NCI-H1436 (cell line): ENCODE results near the gene PLCG1.

ENCODE experiments used
- DNase-seq: peaks from one replicate; lab custom pipeline; 2025; lab: John Stamatoyannopoulos, UW

PLCG1 gene

DNA sequence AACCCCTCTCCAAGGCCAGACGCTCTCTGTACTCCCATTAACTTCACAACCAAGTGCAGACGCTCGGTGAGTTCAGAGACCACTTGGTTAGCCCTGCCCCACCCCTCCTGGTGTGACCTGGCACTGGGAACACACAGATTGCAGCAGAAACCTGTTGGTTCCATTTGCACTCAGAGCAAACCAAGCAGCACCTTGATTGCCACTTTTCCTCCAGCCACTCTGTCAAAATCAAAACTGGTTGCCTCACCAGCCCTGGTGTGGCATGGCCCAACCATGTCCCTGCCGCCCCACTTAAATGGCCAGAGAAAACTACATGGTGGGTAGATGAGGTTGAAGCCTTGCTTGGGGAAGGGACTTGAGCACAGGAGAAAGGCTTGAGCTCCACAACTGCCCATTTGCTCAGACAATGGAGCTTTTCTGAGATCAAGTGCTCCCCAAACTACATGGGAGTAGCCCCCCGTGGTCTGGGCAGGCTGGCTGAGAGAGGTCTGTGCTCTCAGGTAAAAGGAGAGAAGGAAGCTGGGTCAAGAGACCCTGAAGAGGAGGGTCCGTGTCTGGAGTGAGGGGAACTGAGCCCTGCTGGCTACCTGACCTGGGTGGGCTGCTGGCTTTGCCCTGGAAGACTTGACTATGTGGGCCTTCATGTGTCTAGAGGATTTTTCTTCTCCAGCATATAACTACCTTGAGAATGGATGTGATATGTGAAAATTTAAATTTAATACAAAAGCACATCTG is 43.4 kb downstream of the PLCG1 start:
- DNase-seq, result no peak

DNA sequence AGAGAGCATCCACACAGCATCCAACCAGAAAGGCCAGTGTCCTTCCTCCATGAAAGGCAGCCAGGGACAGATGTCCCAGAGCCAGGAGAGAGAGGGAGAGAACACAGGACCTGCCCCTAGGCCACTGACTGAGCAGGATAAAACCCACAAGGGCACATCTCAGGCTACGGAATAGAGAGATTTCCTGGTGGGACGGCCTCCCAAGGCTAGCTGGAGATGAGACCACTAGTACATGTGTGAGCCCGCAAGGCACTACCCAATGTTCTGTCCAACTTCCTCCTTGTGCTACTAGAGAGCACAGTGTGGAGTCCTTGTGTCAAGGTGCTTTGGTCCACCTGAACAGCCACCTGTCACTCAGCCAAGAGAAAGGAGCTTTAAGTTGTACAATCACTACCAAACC is 44.2 kb downstream of the PLCG1 start:
- no peak for DNase-seq

DNA sequence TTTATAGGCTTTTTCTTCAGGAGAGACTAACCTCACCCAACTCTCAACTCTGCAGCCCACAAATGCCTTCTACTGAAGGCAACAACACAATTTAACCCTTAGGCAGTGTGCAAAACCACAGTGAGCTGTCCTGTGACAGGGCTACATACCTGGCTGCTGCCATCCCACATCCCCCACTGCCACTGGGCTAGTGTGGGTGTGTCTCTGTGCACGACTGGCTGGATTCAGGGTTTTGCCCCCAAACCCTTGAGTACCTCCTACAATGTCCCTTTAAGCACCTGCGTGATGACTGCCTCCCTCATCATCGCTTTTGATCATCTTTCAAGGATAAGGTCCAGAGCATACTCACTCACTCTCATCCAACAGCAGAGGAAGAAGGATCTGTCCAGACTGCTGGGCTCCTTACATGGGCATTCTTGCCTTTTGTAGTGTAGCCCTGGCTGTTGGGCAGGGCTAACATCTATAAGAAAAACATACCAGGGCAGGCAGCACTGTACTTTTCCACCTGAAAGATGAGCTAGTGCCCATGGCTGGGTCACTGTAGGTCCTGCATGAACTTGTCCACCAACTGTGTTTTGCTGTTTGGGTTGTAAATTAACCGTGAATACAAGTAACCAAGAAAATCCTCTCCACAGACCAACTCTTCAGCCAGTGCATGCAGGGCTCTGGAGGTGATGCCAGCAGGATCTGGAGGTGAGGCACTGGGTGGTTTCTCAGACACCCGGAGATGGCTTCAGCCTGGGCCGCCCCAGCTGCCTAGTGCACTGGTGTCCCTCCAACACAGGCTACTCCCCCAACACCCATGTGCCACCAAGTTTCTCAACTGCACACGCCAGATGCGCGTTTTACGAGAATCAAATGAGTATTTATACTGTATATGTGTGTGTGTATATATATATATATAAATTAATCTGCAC is 45.2 kb downstream of the PLCG1 start:
- no peak for DNase-seq

DNA sequence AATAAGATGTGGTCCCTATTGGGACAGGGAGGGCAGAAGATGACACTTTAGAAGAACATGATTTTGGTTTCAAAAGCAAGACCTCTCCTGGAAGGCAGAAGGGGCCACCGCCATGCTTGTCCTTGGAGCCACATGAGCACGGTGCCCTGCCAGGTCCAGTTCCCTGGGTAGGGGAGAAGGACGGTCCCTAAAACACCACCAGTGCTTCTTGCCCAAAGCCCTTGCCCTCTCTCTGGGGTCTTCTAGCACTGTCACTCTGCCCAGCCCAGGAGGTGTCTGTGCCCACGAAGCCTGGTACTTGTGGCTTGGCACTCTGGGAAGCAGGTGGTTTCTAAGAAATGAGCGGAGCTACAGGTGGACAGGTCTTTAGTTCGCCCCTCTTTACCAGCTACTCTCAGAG is 46.0 kb downstream of the PLCG1 start:
- DNase-seq, result no peak

DNA sequence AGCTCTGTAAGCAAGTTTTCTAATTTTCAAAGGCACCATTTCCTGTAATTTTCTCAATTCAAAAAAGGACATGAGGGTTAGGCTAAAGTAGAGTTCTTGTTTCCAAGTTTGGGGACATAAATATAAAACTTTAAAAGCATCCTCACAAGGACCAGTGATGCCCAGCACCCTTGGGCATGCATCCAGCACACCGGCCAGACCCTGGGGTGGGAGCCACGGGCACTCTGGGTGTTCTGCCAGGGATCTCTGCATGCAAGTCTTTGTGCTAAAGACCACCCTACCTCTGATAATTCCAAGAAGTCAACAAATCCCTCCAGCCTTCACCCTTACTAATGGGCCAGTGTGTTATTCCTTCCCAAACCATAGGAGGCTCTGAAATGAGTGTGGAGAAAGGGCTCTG is 46.5 kb downstream of the PLCG1 start:
- DNase-seq, result no peak

DNA sequence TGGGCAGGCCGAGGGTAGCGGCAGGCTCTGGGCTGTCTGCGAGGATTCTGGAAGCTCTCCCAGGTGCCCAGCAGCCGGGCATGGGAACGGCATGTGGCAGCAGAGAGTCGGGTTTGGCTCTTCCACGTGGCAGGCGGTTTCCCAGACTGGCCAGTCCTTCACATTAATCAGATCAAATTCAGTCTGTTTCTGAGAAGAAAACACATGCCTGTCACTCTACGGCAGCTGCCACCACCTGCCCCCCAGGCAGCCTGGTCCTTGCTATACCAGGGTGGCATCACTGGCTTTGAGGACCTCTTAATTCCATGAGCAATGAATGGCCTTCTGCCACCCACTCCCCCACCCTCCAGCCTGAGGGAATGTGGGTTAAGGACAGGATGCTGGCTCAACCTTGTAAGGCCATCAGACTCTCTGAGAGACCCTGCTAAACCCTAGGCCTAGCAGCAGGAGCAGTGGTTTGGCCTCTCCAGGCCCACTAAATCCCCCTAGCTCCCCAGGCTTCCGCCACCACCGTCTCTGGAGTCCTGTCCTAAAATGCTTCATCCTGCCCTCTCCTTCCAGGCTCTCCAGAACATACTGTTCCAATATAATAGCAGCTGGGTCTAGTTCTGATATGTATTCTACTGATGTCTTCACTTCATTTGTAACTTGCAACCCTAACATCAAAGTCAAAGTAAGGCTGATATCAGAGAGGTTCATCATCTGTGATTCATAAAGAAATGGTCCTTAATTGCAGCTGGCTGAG is 47.8 kb downstream of the PLCG1 start:
- DNase-seq, result no peak

DNA sequence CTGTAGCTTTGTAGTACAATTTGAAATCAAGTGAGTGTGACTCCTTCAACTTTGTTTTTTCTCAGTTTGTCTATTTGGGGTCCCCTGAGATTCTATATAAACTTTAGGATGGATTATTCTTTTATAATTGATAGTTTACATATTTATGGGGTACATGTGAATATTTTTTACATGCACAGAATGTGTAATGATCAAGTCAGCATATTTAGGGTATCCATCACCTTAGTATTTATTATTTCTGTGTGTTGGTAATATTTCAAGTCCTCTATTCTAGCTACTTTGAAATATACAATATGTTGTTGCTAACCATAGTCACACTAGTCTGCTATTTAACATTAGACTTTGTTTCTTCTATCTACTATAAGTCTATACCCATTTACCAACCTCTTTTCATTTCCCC is 50.3 kb downstream of the PLCG1 start:
- no peak for DNase-seq

DNA sequence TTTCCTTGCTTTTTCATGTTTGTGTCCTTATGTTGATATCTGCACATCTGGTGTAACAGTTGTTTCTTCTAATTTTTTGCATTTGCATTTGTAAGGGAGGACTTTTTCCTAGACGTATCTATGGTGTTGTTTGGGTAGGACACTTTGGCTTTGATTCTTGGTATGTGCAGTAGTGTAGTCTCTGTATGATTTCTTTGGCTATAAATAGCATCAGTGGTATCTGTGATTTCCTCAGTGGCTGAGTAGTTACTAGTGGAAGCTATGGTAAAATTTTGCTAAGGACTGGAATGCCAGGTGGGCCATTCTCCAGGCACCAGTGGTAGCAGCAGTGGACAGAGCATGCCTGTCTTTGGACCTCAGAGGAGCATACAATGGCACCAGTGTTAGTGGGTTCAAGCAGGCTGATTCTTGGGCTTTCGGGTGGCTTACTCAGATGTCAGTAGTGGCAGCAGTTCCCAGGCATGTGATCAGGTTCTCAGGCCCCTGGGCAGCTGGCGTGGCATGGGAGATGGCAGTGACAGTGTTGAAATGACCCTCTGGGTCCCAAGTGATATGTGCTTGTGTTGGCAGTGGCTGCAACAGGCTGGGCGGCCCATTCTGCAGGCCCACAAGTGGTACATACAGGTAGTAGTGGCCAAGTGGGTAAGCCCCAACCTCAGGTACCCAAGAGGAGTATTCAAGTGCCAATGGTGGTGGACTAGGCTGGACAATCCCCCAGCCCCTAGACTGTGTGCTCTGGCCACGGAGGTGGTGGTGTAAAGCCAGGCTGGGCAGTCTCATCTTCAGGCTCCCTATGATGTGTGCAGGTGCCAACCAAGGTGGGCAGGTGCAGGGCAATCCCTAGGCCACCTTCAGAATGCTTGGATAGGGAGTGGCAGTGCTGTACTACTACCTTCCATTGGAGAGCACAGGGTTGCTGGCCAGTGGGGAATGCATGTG is 54.5 kb downstream of the PLCG1 start:
- DNase-seq, result no peak

DNA sequence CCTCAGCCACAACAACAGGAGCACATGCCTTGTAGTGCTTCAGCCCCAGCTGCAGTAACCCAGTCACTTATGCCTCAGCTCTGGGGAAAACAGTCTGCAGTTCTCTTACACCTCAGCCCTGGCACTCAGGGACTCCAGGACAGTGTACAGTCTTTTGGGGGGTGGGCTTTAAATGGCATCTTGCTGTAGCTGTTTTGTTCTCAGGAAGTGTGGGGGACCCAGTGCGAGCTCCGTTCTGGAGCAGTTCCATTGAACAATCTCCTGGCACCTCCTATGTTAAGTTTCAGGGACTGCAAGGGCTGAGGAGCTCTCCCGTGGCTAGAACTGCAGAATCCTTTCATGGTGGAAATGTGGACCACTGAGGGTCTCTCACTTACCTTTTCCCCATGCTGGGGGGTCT is 55.2 kb downstream of the PLCG1 start:
- DNase-seq, result no peak

DNA sequence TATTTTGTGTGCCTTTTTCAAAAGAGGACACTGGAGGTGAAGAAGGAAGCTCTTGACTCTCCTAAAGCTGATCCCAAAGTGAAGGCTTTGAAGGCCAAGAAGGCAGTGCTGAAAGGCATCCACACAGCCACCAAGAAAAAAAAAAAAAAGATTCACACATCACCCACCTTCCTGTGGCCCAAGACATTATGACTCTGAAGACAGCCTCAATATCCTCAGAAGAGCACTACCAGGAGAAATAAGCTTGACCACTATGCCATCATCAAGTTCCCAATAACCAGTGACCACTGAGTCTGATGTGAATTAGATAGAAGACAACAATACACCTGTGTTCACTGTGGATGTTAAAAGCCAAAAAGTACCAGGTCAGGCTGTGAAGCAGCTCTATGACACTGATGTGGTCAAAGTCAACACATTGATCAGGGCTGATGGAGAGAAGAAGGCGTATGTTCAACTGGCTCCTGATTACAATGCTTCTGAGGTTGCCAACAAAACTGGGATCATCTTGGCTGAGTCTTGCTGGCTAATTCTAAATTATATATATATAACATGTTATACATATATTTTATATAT is 59.4 kb downstream of the PLCG1 start:
- no peak for DNase-seq

DNA sequence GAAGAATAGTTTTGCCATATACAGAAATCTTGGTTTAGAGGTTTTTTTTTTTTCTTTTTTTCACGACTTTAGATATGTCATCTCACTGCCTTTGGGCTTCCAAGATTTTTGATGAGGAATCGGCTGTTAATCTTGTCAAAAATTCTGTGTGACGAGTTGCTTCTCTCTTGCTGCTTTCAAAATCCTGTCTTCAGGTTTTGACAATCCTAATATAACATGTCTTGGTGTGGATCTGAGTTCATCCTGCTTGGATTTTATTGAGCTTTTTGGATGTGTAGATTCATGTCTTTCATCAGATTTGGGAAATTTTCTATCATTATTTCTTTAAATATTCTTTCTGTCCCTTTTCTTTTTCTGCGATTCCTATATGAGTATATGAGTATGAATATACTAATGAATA is 61.1 kb downstream of the PLCG1 start:
- DNase-seq, result no peak

DNA sequence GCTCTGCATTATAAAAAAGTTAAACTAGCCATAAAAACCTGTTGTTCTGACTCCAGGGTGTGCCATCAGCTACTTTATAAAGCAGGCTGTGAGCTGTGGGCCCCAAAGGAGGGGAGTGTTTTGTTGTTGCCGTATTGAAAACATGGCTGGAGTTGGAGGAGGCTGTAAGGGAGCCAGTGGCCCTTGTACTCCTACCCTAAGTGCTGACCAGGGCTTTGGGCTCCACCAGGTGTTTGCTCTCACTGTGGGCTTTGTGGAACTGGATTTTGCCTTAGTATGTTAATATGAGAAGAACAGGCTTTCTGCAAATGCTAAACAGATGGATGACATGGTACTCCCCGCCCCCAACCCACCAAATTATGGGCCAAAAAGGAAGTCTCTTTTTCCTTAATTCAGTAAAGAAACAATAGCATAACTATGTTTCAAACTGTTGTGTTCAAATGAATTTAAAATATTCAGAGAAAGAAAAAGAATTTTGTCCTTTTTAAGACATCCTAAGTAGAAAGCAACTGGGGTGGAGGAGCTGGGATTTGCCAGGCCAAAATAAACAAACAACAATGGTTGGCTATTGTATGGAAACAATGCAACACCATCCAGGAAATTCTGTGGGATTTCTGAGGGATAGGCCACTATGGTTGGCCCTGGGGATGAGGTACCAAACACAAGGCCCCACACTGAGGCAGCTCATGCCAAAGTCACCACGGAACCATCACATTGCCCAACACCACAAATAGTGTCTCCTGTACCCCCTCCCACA is 63.3 kb downstream of the PLCG1 start:
- DNase-seq, result no peak

DNA sequence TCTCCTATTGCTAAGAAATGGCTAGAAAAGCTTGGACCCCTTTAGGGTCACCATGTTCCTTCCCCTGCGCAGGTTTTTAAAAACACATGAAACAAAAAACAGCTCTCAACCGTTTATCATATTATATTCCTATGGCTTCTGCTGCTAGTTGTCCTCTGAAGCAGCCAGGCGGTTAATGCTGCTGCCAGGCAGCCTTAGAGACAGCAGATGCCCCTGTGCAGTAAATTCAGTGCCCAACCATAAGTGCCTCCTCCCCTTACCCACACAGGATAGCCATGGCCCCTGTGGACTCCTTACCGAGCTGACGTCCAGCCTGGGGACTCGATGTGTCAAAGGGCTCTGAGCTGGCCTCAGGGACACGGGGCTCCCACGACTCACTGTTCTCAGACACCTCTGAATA is 64.4 kb downstream of the PLCG1 start:
- no peak for DNase-seq

DNA sequence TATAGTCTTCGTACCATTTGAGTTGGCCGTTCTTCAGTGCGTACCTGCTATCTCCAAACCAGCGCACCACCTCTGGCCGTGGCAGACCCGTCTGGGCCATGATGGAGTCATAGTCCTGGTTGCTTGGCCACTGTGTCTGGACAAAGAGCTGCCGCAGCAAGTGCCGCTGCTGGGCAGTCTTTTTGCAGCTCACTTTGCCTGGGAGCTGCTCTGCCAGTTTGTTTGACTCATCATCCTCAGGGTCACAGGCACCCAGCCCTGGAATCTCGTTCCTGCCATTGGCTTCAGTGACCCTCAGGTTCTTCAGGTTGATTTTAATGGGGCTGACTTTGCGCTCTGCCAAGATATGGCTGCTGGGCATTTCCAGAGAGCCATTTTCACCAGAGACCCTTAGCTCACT is 65.1 kb downstream of the PLCG1 start:
- no peak for DNase-seq

DNA sequence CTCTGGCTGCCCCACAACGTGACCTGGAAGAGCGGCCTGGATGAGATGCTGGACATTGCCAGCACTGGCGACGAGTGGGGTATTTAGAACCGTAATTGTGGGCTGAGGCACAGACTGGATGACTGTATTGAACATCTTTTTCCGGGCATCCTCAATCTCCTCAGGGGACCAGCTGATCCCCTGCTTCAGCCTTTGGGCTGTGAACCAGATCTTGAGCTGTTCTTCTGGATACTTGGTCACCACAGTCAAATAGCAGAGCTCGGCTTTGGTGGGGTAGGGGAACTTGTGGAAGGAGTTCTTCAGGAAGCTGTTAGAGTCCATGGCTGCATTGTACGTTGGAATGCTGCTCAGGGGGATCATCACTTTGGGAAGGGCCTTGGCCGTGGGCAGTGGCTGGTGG is 66.3 kb downstream of the PLCG1 start:
- DNase-seq, result no peak

DNA sequence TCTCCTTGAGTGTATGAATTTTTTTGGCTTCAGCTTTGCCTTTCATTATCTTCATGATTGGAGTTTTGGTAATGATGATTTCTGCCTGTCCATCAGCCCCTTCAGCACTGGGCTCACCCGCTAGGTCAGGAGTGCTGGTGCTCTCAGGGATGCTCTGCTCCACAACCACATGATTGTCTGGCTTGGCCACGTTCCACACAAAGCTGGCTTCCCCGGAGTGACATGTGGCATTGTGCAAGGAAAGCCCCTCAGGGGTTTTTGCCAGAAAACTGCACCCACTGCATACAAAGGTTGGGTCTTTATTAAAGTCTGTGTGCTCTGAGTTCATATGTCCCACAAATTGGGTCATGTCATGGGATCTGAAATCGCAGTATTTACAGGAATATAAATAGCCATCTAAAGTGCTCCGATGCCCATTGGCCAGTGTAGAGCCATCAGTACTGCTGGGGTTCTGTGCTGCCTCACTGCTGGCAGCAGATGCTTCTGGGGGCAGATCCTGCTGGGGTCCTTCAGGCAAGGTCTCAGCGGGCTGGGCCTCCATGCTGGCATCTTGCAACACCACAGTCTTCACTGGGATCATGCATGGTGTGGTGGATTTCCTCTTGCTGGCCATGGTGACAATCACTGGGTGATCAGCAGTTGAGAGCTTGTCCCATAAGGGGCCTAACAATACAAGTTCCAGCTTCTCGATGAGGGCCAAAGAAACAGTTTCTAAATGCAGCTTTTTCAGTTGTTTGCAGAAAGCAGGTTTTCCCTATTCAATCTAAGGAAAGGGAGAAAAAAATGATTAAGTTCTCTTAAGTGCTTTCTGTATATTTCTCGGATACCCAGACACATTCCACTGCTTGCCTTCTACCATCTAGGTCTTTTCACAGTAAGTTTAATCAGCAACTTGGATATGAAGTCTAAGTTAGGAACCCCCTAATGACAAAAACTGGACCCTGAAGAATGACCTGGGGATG is 67.2 kb downstream of the PLCG1 start:
- no peak for DNase-seq

DNA sequence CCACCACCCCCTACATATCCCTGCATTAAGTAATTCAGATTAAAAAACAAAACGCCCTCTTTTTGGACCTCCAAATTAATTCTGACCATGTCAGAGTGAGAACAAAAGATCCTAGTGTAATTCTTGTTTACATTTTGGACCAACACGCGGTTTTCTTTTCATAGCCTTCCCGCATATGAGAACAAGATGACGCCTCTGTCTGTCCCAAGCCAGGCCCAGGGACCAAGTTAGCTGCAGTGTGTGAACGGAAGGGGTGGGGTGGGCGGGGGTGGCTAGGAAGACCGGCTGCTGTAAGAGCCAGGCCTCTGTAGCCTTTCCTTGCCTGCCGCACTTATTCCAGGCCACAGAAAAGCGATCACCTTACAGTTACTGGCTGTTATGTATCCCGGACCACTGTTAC is 68.0 kb downstream of the PLCG1 start:
- DNase-seq, result no peak

DNA sequence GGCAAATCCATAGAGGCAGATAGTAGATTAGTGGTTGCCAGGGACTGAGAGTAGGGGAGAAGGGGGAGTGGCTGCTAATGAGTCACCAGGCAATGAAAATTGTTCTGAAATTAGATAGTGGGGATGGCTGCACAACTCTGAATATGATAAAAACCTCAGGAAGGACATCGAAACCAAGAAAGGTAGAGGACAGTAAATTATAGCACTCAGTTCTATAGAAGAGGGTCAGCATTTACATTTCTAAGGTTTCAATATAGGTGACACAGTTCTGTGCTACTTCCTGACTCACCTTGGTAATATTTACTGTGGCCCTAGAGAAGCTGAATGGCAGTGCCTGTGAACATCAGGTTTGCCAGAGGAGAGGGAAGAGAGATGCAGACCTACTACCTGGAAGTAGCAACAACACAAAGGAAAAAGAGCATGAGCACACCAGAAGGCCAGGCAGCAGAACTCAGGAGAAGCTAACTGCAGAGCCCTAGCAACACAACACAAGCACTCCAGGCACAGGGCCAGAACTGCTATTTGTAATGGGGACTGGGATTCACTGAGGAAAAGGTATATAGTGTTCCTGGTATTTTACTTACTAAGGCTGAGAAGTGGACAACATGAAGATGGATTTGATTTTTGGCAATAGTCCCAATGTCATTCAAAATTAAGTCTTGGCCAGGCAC is 75.9 kb downstream of the PLCG1 start:
- DNase-seq, result no peak

DNA sequence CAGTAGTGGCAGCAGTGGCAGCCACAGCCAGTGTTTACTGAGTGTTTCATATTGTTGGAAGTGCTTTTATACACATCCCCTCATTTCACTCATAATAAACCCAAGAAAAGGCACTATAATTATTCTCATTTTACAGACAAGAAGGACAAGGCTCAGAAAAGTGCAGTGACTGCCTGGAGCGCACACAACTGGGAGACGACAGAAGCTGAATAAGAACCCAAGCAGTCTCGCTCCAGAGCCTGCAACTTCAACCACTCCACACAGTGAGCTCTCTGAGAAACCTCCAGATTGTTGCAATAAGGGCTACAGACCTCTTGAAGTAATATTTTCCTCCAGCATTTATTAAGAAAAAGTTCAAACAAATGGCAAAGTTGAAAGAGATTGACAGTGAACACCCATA is 76.9 kb downstream of the PLCG1 start:
- no peak for DNase-seq
